Dermis microvascular lymphatic vessel endothelial cell (primary cell): ENCODE data around the gene PSME3IP1. TPM values are rescaled to one million over a fixed set of nuclear protein-coding genes. Genes with fewer than 3 reads are reported as not detected.
"Not testable (repeated sequence)": the region's sequence is repeated elsewhere in the genome, so short reads cannot be mapped to it uniquely, and the experiment has no call there.

Experiments
- DNase-seq, 2 donors: peaks; one replicate each; pipeline versions ENCODE4 v3.0.0 to v3.0.0-alpha.2; 2010; ENCODE audit warnings: low read depth in 2 of 2
- total RNA-seq: library from RNA; depleted of rRNA; stranded (reverse); fragments of >200 nt; gene quantifications from 2 replicates; pipeline ENCODE4 v1.2.1, GENCODE V29; 2014

PSME3IP1 gene
- total RNA-seq, 1 donor from 2014 or later = 50.8 TPM

DNA sequence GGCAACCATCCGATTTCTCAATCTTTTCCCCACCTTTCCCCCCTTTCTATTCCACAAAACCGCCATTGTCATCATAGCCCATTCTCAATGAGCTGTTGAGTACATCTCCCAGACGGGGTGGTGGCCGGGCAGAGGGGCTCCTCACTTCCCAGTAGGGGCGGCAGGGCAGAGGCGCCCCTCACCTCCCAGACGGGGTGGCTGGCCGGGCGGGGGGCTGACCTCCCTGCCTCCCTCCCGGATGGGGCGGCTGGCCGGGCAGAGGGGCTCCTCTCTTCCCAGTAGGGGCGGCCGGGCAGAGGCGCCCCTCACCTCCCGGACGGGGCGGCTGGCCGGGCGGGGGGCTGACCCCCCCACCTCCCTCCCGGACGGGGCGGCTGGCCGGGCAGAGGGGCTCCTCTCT, 14.5 kb upstream of the PSME3IP1 start:
- not testable (repeated sequence) for DNase-seq

DNA sequence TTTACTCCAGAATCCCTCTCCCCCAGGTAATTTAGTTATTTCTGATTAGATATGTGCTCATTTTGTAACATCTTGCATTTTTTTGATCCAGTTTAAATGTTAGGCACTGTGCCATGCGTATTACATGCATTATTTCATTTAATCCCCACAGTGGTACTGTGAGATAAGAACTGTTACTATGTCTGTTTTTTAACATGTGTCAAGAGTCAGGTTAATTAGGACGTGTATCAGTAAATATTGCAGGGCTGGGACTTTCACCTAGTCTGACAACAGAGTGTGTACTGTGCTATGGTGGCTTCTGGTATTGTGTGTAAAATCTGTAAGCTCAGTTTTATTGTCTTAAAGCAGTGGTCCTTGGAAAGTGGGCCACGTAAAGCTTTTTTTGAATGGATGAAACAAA, 10.9 kb upstream of the PSME3IP1 start:
- no peak for DNase-seq

DNA sequence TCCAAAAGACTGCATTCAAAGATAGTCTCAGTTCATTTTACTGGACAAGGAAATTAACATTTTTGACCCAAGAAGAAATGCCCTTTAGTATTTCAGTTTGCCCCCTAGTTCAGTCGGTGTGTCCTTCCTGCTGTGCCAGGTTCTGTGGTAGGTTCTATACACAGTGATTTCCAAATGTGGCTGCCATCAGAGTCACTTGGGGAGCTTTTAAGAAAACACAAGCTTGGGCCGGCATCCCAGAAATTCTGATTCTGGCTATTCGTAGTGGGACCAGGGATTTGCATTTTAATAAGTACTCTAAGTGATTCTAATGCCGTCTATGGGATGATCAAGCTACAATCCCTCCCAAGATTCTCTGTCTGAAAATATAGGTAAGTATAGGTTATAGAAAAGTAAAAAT, 10.4 kb upstream of the PSME3IP1 start:
- no peak for DNase-seq

DNA sequence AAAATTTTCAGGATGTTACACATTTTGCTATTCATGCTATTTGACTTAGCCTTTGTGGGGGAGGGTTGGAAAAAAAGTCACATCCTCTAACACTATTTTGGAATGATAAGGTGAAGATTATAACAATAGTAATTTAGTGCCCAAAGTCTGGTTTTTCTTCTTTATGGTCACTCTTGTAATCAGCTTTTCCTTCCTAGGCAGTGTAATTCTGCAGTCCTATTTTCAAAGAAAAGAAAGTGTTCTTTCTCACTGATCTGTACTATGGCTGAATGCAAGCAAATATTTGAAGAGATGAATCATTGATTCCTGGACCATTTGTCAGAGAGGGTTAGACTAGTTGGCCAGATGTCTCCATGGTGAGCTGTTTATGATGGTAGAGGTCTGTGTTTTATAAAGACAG, 8.7 kb upstream of the PSME3IP1 start:
- peak; percentile 73 to 89 for DNase-seq

DNA sequence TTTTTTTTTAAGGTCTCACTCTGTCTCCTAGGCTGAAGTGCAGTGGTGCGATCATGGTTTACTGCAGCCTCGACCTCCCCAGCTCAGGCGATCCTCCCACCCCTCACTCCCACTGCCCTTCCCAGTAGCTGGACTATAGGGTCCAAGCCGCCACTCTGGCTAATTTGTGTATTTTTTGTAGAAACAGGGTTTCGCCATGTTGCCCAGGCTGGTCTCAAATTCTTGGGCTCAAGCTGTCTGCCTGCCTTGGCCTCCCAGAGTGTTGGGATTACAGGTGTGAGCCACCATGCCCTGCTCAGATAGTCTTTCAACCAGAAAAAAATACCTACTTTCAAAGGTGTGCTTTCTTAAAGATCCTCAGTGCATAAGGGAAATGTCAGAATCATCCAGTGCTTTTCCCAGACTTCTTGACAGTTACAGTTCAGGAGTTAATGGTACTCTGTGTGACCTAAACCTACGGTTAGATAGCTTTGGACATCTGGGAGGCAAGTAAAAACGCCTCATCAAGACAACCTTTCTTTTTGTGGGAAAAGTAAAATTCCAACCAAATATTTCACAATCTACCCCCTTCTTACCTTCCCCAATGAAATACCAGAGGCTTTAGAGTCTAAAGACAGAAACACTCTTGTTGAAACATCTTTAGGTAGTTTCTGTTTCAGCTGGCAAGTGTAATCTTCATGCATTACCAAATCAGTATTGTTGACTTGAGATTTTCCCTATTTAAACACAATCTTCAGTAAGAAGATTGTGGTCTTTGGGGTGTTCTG, 7.1 kb upstream of the PSME3IP1 start:
- DNase-seq = no peak

DNA sequence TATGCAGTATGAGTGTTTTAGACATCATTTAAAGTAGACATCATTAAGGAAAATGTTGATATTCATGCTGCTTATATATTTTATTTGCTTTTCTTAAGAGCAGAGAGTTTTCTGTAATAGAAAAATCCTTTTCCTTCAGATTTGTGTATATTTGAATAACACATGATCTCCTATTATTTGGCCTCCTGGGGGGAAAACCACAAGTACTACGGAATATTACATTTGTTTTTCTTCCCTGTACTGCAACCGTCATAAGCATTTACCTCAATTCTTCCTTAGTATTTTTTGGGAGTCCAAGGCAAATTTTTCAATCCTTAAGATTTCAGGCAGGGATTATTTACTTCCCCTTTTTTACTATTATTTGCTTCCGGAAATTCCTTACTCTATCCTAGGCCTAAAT, 6.3 kb upstream of the PSME3IP1 start:
- no peak for DNase-seq

DNA sequence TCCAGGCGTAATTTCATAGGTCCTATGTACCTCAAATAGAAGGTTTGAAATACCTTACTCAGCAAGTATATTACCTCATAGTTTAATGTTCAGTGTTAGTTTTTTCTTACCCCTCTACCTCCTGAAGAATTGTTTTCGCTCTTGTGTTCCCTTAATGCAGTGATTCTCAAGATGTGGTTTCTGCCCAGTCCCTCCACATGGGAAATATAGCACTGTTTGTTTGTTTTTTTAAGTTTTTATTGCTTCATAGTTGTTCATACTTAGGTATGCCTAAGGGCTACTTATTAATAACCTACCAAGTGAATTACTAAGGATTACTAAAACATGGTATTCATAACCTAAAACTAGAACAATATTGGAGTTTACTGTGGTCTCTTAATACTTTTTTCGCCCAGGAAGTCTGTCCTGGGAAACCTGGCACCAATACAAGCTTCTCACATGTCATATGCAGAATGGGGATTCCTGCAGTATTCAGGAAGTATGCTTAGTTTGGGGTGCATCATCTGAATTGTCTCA, 5.3 kb upstream of the PSME3IP1 start:
- peak in 1 of 2 donors; percentile 8 for DNase-seq

DNA sequence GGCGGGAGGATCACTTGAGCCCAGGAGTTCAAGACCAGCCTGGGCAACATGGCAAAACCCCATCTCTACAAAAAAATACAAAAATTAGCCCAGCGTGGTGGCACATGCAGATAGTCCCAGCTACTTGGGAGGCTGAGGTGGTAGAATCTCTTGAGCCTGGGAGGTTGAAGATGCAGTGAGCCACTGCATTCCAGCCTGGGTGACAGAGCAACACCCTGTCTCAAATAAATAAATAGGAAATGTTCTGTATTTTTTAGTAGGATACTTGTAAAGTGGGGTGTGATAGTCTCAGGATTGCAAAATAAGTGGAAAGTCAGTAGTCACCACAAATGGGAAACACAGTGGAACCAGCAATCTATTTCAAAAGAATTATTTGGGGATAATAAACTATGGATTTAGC, 4.3 kb upstream of the PSME3IP1 start:
- DNase-seq = no peak

DNA sequence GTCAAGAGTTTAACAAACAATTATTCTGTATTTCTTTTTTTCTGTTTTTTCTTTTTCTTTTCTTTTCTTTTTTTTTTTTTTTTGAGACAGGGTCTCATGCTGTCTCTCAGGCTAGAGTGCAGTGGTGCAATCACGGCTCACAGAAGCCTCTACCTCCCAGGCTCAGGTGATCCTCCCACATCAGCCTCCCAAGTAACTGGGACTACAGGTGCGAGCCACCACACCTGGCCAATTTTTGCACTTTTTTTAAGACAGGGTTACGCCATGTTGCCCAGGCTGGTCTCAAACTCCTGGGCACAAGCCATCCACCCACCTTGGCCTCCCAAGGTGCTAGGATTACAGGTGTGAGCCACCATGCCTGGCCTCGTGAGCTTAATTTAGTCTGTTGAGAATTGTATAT, 3.7 kb upstream of the PSME3IP1 start:
- not testable (repeated sequence) for DNase-seq

DNA sequence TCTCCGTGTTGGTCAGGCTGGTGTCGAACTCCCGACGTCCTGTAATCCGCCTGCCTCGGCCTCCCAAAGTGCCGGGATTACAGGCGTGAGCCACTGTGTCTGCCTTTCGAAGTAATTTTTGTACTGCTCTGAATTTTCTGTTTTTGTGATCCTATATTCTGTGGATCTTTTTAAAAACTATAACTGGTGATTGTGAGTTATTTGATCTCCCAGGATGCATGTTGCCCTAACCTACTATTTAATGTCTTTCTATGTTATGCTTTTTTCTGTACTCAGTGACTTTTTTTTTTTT, 2.8 kb upstream of the PSME3IP1 start:
- DNase-seq = no peak

DNA sequence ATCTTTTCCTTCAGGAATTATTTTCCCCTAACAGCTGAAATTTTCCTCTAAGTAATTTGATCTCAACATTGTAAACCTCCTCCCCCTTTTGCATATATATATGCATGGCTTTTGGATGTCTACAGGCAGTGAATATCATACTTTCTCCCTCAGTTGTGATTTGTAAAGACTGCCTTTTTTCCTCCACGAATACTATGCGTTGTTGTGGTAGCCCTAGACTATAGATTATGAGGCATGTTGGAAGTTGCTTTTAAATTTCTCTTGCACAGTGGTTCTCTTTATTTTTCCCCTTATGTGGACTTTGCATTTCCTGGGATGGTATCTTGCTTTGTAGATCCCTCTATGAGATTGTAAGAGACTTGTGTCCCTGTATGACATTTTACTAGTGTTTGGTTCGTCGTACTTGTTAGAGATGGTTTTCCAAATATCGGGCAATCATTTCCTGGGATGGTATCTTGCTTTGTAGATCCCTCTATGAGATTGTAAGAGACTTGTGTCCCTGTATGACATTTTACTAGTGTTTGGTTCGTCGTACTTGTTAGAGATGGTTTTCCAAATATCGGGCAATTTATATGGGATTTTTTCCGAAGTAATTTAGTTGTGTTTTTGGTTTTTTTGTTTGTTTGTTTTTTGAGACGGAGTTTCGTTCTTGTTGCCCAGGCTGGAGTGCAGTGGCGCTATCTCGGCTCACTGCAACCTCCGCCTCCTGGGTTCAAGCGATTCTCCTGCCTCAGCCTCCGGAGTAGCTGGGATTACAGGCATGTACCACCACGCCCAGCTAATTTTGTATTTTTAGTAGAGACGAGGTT, 2.3 kb upstream of the PSME3IP1 start:
- DNase-seq = peak in 1 of 2 donors; percentile 10

DNA sequence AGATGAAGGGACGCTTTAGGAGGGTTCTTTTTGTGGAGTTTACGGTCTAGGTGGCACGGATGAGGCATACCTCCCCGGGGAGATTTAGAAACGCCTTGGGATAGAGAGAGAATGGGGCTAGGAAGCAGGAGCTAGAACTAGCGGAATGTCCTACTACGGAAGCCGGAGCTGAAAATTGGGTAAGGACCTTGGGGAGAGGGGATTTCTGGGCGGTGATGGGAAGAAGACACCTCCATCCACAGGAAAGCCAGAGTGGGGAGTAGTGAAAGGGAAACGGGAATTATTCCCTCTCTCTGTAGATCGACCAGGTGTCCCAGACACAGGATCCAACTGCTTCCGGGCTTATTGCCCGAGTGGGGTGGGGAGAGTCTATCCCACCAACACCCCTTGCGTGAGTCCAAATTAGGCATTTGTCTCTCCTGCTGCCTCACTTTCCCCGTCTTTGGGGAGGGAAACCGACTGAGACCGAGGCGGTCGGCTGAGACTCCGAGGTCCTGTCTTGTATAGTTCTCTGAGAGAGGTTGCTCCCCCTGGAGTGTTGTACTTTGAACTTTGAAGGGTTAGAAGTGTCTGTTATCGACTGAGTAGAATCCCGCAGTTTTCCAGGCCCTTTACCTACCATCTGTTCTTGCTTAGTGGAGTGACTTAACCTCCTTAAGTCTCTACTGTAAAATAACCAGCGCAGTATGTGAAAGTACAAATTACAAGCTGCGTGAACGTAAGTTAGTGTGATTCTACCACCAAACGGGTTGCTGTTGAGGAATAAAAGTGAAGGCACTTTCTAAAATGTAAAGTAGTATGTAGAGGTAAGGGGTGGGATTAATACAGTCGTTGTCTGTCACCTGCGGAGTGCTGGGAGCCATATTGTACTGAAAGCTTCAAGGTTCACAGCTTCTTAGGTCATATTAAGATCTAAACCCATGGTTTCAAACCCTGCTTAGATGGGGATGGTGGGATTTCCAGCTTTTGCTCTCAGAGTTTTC, 1.3 kb upstream of the PSME3IP1 start:
- DNase-seq = peak; percentile 42 to 57

DNA sequence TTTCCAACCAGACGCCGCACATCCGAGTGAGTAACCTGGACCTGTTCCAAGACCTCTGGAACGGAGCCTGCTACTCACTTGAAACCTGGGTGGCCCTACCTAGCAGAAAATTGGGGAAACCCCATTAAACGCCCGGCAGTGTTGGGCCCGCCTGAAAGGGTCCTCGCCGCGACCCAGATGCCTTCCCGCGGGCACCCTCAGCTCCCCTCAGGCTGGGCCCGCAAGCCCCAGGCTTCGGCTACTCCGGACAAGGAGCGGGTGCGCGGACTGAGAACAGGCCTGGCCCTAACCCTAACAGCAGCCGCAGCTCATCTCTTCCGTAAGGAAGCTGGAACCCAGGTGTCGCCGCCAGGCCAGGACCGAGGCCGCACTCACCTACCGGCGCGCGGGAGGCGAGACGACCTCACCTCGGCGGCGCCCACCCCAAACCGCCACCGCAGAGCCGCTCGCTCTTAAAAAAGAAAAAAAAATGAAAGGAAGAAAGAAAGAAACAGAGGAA, 344 bp downstream of the PSME3IP1 start:
- DNase-seq = peak; percentile 57 to 84

DNA sequence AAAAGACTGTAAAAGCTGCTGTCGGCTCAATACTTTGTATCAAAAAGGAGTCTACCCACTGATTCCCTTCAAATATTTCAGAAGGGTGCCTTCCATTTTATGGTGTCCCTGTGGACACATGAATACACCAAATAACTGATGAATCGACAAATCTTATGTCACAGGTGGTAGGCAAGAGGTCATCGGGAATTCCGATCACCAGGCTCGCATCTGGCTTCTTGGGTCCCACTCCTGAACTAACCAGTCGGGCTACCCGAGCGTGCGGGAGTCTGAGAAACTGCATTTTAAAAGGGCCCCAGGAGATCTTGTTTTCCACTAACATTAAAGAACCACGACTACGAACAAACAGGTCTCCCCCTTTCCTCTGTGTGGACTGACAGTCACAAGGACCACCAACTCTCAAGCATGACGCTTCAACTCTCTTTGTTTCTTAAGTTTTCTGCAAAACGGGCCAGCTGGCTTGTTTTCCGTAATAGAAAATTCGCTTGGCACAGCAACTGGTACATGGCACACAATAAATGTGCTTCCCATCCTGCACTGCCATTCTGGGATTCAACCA, 873 bp downstream of the PSME3IP1 start:
- DNase-seq = peak in 1 of 2 donors; percentile 5

DNA sequence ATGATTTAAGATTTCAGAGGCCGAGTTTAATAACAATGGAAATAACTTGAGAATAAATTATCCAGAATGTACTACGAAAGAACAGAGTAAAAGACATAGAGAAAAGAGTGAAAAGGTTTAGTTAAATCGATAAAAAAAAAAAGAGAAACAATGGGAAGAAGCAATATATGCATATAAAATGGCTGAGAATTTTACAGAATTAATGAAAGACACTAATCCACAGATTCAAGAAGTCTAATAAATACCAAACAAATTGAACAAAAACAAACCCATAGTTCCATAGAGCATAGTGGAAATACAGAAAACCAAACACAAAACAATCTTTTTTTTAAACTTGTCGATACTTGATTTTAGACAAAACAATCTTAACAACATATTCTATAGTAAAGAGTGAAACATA, 1.7 kb downstream of the PSME3IP1 start:
- DNase-seq = no peak

DNA sequence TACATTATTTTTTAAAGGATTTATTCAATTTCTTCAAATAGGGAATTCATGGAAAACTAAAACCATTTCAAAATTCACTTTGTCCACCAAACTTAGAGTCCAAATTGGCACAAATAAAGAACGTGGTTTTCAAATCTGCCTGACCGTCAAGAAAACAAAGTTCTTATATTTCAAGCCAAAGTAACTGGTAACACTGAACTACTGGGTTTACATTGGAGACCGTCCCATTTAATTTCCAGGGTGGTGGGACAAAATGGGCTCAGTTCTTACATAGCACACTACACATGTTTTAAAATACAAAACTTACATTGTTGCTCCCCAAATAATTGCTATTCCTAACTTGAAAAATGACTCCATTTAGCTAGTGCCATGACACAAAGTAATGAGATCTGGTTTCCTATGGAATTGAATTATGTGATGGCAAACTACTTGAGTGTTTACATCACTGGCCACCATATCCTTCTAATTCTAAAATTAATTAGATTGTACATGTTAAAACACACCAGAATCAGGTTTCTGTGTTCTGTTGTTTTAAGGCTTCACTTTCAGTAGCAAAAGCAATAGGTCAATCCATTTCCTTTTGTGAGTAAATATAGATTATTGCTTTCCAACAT, 6.5 kb downstream of the PSME3IP1 start:
- no peak for DNase-seq

DNA sequence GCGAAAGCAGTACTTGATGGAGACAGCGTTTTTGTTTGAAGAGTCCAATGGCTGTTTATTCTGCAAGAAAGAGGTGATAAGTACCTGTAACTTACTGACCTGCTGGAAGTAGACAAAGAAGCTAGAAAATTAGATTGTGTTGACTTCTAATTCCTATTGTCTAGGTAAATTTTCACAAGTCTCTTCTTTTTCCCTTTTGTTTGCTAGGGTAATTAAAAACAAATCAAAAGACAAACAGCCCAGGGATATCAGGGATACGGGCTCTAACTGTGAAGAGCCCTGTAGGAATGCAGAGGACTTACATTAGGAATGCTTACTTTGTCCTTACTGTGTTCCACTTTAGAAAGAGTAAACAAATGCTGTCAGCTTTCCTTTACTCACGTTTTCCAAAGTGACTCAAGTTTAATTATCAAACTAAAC, 7.0 kb downstream of the PSME3IP1 start:
- DNase-seq = peak in 1 of 2 donors; percentile 8

DNA sequence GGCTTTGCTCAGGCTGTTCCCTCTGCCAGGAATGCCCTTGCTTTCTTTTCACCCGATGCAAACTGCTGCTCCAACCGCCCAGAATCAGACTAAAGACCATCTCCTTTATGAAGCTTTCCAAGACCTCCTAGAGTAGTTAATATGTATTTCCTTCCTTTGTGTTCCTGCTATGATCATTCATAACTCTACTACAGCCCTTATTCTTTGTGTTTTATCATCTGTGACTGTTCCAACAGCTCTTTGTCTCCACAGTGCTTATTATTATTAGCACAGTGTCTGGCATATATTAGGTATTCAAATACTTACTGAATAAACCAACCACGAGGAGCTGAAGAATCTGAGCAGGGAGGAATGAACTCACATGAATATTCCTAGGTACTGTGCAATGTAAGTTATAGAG, 7.6 kb downstream of the PSME3IP1 start:
- DNase-seq = peak in 1 of 2 donors; percentile 5

DNA sequence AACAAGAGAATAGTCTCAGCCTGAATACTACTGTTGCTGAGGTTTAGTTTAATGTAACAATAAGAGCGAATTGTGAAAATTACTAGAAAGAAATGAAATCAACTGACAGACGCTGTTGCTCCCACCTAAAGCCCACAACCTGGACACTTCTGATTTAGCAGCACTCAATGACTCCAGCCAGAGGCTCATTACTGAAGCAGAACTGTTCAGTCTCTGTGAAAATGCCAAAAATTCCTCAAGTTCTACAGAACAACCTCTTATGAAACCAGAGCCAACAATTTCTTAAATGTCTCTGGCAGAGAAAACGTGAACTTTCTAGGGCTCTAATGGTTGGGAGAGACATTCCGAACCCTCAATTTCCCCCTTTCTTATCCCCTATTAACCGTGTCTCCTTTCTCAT, 9.9 kb downstream of the PSME3IP1 start:
- no peak for DNase-seq

DNA sequence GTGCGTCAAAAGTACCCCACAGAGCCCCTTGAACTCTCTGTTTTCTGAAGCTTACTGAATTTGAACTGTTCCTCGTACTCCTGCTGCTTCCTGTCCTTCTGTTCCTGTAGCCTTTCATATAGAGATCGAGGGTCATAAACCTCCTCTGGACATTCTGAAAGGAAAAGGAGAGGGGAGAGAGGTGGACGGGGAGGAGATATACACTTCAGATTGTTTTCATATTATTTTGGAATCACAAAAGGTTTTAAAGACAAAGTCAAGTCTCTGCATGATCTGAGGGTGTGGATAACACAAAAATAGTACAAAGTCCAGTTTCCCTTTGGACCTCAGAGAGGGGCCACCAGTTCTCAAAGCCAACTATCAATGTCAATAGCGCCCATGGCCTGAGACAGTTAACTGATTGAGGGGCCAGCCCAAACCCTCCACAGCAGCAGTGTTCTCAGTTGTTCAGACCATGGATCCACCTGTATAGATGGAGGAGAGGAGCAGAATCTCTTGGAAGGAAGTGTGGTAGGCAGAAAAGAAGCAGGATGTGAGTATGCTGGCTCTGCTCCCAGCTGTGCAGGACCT, 13.0 kb downstream of the PSME3IP1 start:
- DNase-seq = no peak
